Right ventricle myocardium superior (tissue), 1 donor: ENCODE results near the gene ZIC1. TPM values are rescaled to one million over a fixed set of nuclear protein-coding genes. Genes with fewer than 3 reads are reported as not detected.

Experiments
- ATAC-seq: fragments of 200-7000 bp; cut with Tn5 transposase; one replicate; pipeline ENCODE4 v1.9.1; 2020; ENCODE audit warnings: mild to moderate bottlenecking; ENCODE audit not compliant: poor library complexity
- DNase-seq: peaks from one replicate; pipeline ENCODE4 v3.0.0-alpha.2; 2020
- intact Hi-C: fragments of 100-400 bp; cut with DNase I; formaldehyde crosslinking; loops from one replicate; pipeline ENCODE4 v1.11.2; 2022
- long read RNA-seq: library from polyadenylated mRNA; unstranded; transcript quantifications from one replicate; pipeline ENCODE4 v2.0.0, GENCODE V29; 2021
- total RNA-seq: library from RNA; stranded (reverse); fragmentation: NEBNext Ultra II Directional; extraction: Animal tissue kit (Norgen Biotek cat#: 25700); gene quantifications from one replicate; pipeline ENCODE4 v1.2.1, GENCODE V29; 2021
- donor health status: DM: no; HTN: yes; CAD: no; lungs with severe emphysema.

Gene ZIC1
- not detected for total RNA-seq
- long read RNA-seq: 0 reads

- intact Hi-C loops: no loop called here
- no peak for ATAC-seq
- DNase-seq: no peak
These were observed at the start of gene ZIC1 for GRCh38 chr3:147409143-147410115. Gene ZIC1, plus strand, starts transcription at chr3:147409365. Its CDS starts 748 bp downstream, at chr3:147410113.

- DNase-seq: no peak
- intact Hi-C loops: no loop called here
These were observed 49.1 kb upstream of the ZIC1 start for GRCh38 chr3:147360051-147360439.

GRCh38 chr3:147360646-147361453 lies 48.3 kb upstream of the ZIC1 start:
- DNase-seq: no peak
- ATAC-seq: no peak
- intact Hi-C loops: no loop called here

More at GRCh38 chr3:147360051-147360439, 49.1 kb upstream of the ZIC1 start:
- no peak for ATAC-seq

- intact Hi-C loops: no loop called here
- DNase-seq (no peak), ATAC-seq (no peak)
These were observed 47.4 kb upstream of the ZIC1 start for GRCh38 chr3:147361454-147362420.

- intact Hi-C loops: no loop called here
- ATAC-seq (no peak), DNase-seq (no peak)
These were observed 44.4 kb upstream of the ZIC1 start for GRCh38 chr3:147364771-147365170.

- DNase-seq: no peak
- no peak for ATAC-seq
- intact Hi-C loops: no loop called here
These were observed 43.7 kb upstream of the ZIC1 start for GRCh38 chr3:147365196-147366115.

GRCh38 chr3:147367676-147368075 lies 41.5 kb upstream of the ZIC1 start:
- no peak for DNase-seq
- no peak for ATAC-seq
- intact Hi-C loops: no loop called here

- intact Hi-C loops: no loop called here
These were observed 41.0 kb upstream of the ZIC1 start for GRCh38 chr3:147368151-147368550.

GRCh38 chr3:147368561-147369221 lies 40.5 kb upstream of the ZIC1 start:
- intact Hi-C loops: no loop called here

More at GRCh38 chr3:147368151-147368550, 41.0 kb upstream of the ZIC1 start:
- no peak for ATAC-seq
- no peak for DNase-seq

GRCh38 chr3:147369231-147369630 lies 39.9 kb upstream of the ZIC1 start:
- DNase-seq (no peak), ATAC-seq (no peak)
- intact Hi-C loops: no loop called here

More at GRCh38 chr3:147368561-147369221, 40.5 kb upstream of the ZIC1 start:
- no peak for DNase-seq
- no peak for ATAC-seq

GRCh38 chr3:147369661-147370123 lies 39.5 kb upstream of the ZIC1 start:
- ATAC-seq (no peak), DNase-seq (no peak)
- intact Hi-C loops: no loop called here

GRCh38 chr3:147370349-147370748 lies 38.8 kb upstream of the ZIC1 start:
- ATAC-seq (no peak), DNase-seq (no peak)
- intact Hi-C loops: no loop called here

GRCh38 chr3:147371140-147371539 lies 38.0 kb upstream of the ZIC1 start:
- intact Hi-C loops: no loop called here
- no peak for DNase-seq
- no peak for ATAC-seq

GRCh38 chr3:147371771-147372340 lies 37.3 kb upstream of the ZIC1 start:
- intact Hi-C loops: no loop called here
- no peak for ATAC-seq
- no peak for DNase-seq

GRCh38 chr3:147372525-147373027 lies 36.6 kb upstream of the ZIC1 start:
- intact Hi-C loops: no loop called here
- DNase-seq (no peak), ATAC-seq (no peak)

GRCh38 chr3:147373301-147373700 lies 35.9 kb upstream of the ZIC1 start:
- ATAC-seq (no peak), DNase-seq (no peak)
- intact Hi-C loops: no loop called here
